Neural cell (in vitro differentiated cells): ENCODE results near the gene ZNF33A. TPM values are rescaled to one million over a fixed set of nuclear protein-coding genes. Genes with fewer than 3 reads are reported as not detected.
"Not testable (repeated sequence)": the region's sequence is repeated elsewhere in the genome, so short reads cannot be mapped to it uniquely, and the experiment has no call there.

Experiments
- H2AFZ ChIP-seq: fragments of 200-600, 300-800 bp; sonication (generic), shearing (Covaris generic); 2 replicates; pipeline ENCODE4 v1.6.0; 2014; ENCODE audit warnings: low read depth, mild to moderate bottlenecking, antibody characterized with exemption, low read length, moderate library complexity
- H3F3A ChIP-seq: fragments of 200-600 bp; shearing (Covaris generic); 2 replicates; pipeline ENCODE4 v1.6.1; 2016; ENCODE audit warnings: mild to moderate bottlenecking, moderate library complexity, mixed read lengths, antibody characterized with exemption, low read length; ENCODE audit not compliant: insufficient read depth, poor library complexity, severe bottlenecking
- H3K27ac ChIP-seq: fragments of 200-600, 300-800 bp; sonication (generic), shearing (Covaris generic); 2 replicates; pipeline ENCODE4 v1.5.1; 2014; ENCODE audit warnings: mild to moderate bottlenecking, low read length, moderate library complexity
- H3K27me3 ChIP-seq: fragments of 300-800, 200-600 bp; sonication (generic), shearing (Covaris generic); 2 replicates; pipeline ENCODE4 v1.6.0; 2014; ENCODE audit warnings: mild to moderate bottlenecking, low read depth, low read length, moderate library complexity; ENCODE audit not compliant: insufficient read depth
- H3K36me3 ChIP-seq: fragments of 300-800, 200-600 bp; sonication (generic), shearing (Covaris generic); 2 replicates; pipeline ENCODE4 v1.5.1; 2014; ENCODE audit warnings: mild to moderate bottlenecking, antibody characterized with exemption, low read length, moderate library complexity; ENCODE audit not compliant: insufficient read depth
- H3K4me2 ChIP-seq: fragments of 300-800, 200-600 bp; sonication (generic), shearing (Covaris generic); 2 replicates; pipeline ENCODE4 v1.6.0; 2014; ENCODE audit warnings: mild to moderate bottlenecking, low read length
- H3K4me3 ChIP-seq: fragments of 300-800, 200-600 bp; sonication (generic), shearing (Covaris generic); 2 replicates; pipeline ENCODE4 v1.5.1; 2014; ENCODE audit warnings: mild to moderate bottlenecking, low read length, moderate library complexity
- H3K79me2 ChIP-seq: fragments of 200-600 bp; shearing (Covaris generic); replicated peaks from 2 replicates; pipeline ENCODE4 v1.6.0; 2014; ENCODE audit warnings: mild to moderate bottlenecking, low read length, moderate library complexity; ENCODE audit not compliant: insufficient read depth
- H3K9ac ChIP-seq: fragments of 300-800, 200-600 bp; sonication (generic), shearing (Covaris generic); 2 replicates; pipeline ENCODE4 v1.6.1; 2016; ENCODE audit warnings: mild to moderate bottlenecking, low read length, mixed read lengths
- H3K9me2 ChIP-seq: fragments of 200-600 bp; shearing (Covaris generic); 2 replicates; pipeline ENCODE4 v1.6.1; 2016; ENCODE audit warnings: mild to moderate bottlenecking, low read length, mixed read lengths; ENCODE audit not compliant: insufficient read depth
- H3K9me3 ChIP-seq: fragments of 200-600, 300-800 bp; sonication (generic), shearing (Covaris generic); 2 replicates; pipeline ENCODE4 v1.6.1; 2016; ENCODE audit warnings: mild to moderate bottlenecking, mixed run types, low read length, moderate library complexity, mixed read lengths
- H4K20me1 ChIP-seq: fragments of 200-600 bp; shearing (Covaris generic); 2 replicates; pipeline ENCODE4 v1.6.1; 2016; ENCODE audit warnings: mild to moderate bottlenecking, mixed run types; ENCODE audit not compliant: insufficient read depth
- EP300 ChIP-seq: fragments of 450-650 bp; conservative IDR thresholded peaks from 2 replicates; pipeline ENCODE4 v1.6.1; 2014; ENCODE audit warnings: antibody characterized with exemption, mild to moderate bottlenecking, moderate library complexity; ENCODE audit not compliant: poor library complexity, severe bottlenecking
- EZH2 ChIP-seq: fragments of 200-600, 300-800 bp; shearing (Covaris generic), sonication (generic); IDR thresholded peaks from 2 replicates; pipeline ENCODE4 v1.6.1; 2014; ENCODE audit warnings: antibody characterized with exemption, low read length, borderline replicate concordance, mild to moderate bottlenecking; ENCODE audit not compliant: insufficient read depth, poor library complexity, severe bottlenecking
- MXI1 ChIP-seq: fragments of 450-650 bp; conservative IDR thresholded peaks from 2 replicates; pipeline ENCODE4 v1.6.1; 2014; ENCODE audit warnings: antibody characterized with exemption, mild to moderate bottlenecking; ENCODE audit not compliant: poor library complexity, severe bottlenecking
- POLR2AphosphoS5 ChIP-seq: IDR thresholded peaks from 2 replicates; pipeline ENCODE4 v1.6.1; 2012
- RAD21 ChIP-seq: fragments of 450-650 bp; conservative IDR thresholded peaks from 2 replicates; pipeline ENCODE4 v1.6.1; 2014; ENCODE audit warnings: antibody characterized with exemption, mild to moderate bottlenecking, moderate library complexity
- SMC3 ChIP-seq: fragments of 450-650 bp; conservative IDR thresholded peaks from 2 replicates; pipeline ENCODE4 v1.6.1; 2014; ENCODE audit warnings: antibody characterized with exemption, mild to moderate bottlenecking, moderate library complexity; ENCODE audit not compliant: poor library complexity
- TAF1 ChIP-seq: IDR thresholded peaks from 2 replicates; pipeline ENCODE4 v1.6.1; 2012; ENCODE audit warnings: low read depth
- polyA plus RNA-seq: library from polyadenylated mRNA; depleted of rRNA; stranded (reverse); fragments of >200 nt; gene quantifications from 2 replicates; pipeline ENCODE4 v1.2.3, GENCODE V29; 2014
- TF ChIP-seq, protein P1 (sequence below): IDR thresholded peaks from 2 replicates; pipeline ENCODE4 v1.6.1; 2012; ENCODE audit warnings: borderline replicate concordance
- TF ChIP-seq, protein P2 (sequence below): fragments of 450-650 bp; IDR thresholded peaks from 2 replicates; pipeline ENCODE4 v1.5.1; 2014; ENCODE audit warnings: antibody characterized with exemption, mild to moderate bottlenecking, moderate library complexity; ENCODE audit not compliant: poor library complexity, severe bottlenecking

ZNF33A gene
- polyA plus RNA-seq, 1 donor from 2014 or later, result 55.5 TPM

DNA sequence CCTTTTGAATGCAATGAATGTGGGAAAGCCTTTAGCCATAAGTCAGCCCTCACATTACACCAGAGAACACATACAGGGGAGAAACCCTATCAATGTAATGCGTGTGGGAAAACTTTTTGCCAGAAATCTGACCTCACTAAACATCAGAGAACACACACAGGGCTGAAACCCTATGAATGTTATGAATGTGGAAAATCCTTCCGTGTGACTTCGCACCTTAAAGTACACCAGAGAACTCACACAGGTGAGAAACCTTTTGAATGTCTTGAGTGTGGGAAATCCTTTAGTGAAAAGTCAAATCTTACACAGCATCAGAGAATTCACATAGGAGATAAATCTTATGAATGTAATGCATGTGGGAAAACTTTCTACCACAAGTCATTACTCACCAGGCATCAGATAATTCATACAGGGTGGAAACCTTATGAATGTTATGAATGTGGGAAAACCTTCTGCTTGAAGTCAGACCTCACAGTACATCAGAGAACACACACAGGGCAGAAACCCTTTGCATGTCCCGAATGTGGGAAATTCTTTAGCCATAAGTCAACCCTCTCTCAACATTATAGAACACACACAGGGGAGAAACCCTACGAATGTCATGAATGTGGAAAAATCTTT is 44.9 kb downstream of the ZNF33A start:
- not testable (repeated sequence) for H3K4me2 ChIP-seq, H3K9me2 ChIP-seq, H3K4me3 ChIP-seq, H2AFZ ChIP-seq, H3K9ac ChIP-seq, H3K27me3 ChIP-seq, H3K79me2 ChIP-seq, H4K20me1 ChIP-seq, H3K27ac ChIP-seq, H3F3A ChIP-seq
- H3K9me3 ChIP-seq, result peaks cover 14% of the 10 kb centered on the region
- peaks cover 31% of the 10 kb centered on the region for H3K36me3 ChIP-seq

DNA sequence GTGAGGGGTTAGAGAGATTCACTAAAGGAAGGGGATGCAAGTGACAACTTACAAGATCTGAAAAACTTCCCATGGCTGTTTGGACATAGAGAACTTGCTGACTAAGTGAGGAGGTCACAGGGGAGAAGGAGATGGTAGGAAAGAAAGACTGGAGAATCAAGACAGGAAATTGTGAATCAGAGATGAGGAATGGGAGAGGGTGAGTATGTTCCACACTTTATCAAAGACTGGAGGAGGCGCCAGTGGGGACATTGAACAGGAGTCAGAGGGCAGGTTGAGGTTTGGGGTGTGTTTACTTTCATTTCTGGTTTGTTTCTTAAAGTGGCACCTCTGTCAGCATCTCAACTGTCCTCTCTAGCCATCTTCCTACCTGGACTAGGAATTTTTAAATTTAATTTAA is 59.2 kb downstream of the ZNF33A start:
- H3K4me3 ChIP-seq, H3K4me2 ChIP-seq, H3F3A ChIP-seq, H3K9me2 ChIP-seq, H3K36me3 ChIP-seq, H2AFZ ChIP-seq, H3K27me3 ChIP-seq, H3K27ac ChIP-seq, H3K9ac ChIP-seq, H3K9me3 ChIP-seq, H4K20me1 ChIP-seq, H3K79me2 ChIP-seq: not testable (repeated sequence)

DNA sequence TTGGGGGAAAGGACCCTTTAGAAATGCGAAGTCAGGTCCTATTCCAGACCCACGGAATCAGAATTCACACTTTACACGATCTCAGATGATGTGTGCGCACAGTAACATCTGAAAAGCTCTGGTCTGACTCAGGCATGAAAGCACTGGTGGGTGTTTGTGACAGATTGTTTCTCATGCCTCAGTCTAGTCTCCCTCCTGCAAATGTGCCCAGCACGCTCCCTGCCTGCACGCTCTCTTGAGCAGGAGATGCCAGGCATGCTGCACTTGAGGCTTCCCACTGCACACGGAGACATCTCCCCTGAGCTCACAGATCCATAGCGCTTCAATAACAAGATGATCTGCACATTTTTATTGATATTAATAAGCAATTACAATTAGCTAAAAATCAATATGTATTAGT is 60.0 kb downstream of the ZNF33A start:
- Histone ChIP-seq H3F3A (no peaks in the 10 kb centered on the region), H3K27ac (no peak overlapping the region), H3K9me3 (no peaks in the 10 kb centered on the region), H2AFZ (no peak overlapping the region), H3K36me3 (no peaks in the 10 kb centered on the region), H4K20me1 (no peaks in the 10 kb centered on the region), H3K4me2 (no peak overlapping the region), H3K4me3 (no peak overlapping the region), H3K9me2 (no peaks in the 10 kb centered on the region), H3K27me3 (no peaks in the 10 kb centered on the region), H3K9ac (no peak overlapping the region), H3K79me2 (no peaks in the 10 kb centered on the region)
- TF ChIP-seq EZH2, result no peak
- TF ChIP-seq, protein P1, sequence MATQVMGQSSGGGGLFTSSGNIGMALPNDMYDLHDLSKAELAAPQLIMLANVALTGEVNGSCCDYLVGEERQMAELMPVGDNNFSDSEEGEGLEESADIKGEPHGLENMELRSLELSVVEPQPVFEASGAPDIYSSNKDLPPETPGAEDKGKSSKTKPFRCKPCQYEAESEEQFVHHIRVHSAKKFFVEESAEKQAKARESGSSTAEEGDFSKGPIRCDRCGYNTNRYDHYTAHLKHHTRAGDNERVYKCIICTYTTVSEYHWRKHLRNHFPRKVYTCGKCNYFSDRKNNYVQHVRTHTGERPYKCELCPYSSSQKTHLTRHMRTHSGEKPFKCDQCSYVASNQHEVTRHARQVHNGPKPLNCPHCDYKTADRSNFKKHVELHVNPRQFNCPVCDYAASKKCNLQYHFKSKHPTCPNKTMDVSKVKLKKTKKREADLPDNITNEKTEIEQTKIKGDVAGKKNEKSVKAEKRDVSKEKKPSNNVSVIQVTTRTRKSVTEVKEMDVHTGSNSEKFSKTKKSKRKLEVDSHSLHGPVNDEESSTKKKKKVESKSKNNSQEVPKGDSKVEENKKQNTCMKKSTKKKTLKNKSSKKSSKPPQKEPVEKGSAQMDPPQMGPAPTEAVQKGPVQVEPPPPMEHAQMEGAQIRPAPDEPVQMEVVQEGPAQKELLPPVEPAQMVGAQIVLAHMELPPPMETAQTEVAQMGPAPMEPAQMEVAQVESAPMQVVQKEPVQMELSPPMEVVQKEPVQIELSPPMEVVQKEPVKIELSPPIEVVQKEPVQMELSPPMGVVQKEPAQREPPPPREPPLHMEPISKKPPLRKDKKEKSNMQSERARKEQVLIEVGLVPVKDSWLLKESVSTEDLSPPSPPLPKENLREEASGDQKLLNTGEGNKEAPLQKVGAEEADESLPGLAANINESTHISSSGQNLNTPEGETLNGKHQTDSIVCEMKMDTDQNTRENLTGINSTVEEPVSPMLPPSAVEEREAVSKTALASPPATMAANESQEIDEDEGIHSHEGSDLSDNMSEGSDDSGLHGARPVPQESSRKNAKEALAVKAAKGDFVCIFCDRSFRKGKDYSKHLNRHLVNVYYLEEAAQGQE, result no peak
- no peak for TF ChIP-seq RAD21
- TF ChIP-seq EP300, result no peak
- TF ChIP-seq POLR2AphosphoS5, result no peak
- no peak for TF ChIP-seq SMC3
- no peak for TF ChIP-seq MXI1
- TF ChIP-seq TAF1, result no peak
- TF ChIP-seq, protein P2, sequence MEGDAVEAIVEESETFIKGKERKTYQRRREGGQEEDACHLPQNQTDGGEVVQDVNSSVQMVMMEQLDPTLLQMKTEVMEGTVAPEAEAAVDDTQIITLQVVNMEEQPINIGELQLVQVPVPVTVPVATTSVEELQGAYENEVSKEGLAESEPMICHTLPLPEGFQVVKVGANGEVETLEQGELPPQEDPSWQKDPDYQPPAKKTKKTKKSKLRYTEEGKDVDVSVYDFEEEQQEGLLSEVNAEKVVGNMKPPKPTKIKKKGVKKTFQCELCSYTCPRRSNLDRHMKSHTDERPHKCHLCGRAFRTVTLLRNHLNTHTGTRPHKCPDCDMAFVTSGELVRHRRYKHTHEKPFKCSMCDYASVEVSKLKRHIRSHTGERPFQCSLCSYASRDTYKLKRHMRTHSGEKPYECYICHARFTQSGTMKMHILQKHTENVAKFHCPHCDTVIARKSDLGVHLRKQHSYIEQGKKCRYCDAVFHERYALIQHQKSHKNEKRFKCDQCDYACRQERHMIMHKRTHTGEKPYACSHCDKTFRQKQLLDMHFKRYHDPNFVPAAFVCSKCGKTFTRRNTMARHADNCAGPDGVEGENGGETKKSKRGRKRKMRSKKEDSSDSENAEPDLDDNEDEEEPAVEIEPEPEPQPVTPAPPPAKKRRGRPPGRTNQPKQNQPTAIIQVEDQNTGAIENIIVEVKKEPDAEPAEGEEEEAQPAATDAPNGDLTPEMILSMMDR, result no peak
